ENCODE data around the gene FAM217A. TPM values are rescaled to one million over a fixed set of nuclear protein-coding genes. Genes with fewer than 3 reads are reported as not detected.

The FAM217A gene
- total and polyA plus RNA-seq, 2 of the 13 experiments (the other 11 are each of a cell fraction or from before 2014, with no cell fraction given), result not detected

DNA sequence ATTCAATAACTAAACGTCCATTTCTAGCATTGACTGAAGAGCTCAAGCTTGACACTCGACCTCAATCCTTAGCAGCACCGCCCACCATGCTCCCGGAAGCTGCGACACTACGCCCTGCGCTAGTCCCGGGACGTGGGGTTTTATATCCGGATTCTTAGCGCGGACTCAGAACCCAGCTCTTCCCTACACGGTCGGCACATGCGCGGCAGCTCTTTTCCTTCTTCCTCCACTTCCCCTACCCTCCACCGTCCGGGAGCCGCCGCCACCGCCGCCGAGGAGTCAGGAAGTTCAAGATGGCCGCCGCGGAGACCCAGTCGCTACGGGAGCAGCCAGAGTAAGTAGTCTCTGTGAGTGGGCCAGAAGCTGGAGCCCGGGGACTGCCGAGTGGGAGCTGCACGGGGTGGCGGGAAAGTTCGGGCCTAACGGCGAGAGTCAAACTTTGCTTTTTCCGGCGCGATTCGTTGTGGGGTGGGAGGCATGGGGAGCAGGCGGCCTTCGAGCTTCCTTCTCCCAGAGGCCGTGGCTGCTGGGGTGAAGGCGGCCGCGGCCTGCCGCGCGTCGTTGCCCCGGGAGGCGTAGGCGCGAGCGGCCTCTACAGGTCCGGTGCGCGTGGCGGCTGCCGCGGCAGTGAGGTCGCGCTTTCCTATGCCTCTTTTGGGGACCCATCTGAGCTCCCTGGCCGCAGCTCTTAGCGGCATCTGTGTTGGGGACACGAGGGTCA, 57.6 kb downstream of the FAM217A start (continued):
- TF ChIP-seq, protein P1, sequence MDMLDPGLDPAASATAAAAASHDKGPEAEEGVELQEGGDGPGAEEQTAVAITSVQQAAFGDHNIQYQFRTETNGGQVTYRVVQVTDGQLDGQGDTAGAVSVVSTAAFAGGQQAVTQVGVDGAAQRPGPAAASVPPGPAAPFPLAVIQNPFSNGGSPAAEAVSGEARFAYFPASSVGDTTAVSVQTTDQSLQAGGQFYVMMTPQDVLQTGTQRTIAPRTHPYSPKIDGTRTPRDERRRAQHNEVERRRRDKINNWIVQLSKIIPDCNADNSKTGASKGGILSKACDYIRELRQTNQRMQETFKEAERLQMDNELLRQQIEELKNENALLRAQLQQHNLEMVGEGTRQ (IDR thresholded peaks at IDR 0.05; ENCODE audit: low read depth, low read length), result no peak
- TF ChIP-seq, protein P1 (CRISPR knock-in tag; IDR thresholded peaks at IDR 0.05; ENCODE audit: borderline replicate concordance), result no peak
- no peak for TF ChIP-seq ZNF841 (CRISPR knock-in tag; IDR thresholded peaks at IDR 0.05; ENCODE audit: borderline replicate concordance)
- TF ChIP-seq RFXAP (CRISPR knock-in tag; IDR thresholded peaks at IDR 0.05; ENCODE audit: borderline replicate concordance), result 0 out of 2 replicates have a peak, but pooled peaks have one; percentile 63
- TF ChIP-seq FOXO1 (CRISPR knock-in tag; IDR thresholded peaks at IDR 0.05), result peak; percentile 42
- TF ChIP-seq, protein P2, sequence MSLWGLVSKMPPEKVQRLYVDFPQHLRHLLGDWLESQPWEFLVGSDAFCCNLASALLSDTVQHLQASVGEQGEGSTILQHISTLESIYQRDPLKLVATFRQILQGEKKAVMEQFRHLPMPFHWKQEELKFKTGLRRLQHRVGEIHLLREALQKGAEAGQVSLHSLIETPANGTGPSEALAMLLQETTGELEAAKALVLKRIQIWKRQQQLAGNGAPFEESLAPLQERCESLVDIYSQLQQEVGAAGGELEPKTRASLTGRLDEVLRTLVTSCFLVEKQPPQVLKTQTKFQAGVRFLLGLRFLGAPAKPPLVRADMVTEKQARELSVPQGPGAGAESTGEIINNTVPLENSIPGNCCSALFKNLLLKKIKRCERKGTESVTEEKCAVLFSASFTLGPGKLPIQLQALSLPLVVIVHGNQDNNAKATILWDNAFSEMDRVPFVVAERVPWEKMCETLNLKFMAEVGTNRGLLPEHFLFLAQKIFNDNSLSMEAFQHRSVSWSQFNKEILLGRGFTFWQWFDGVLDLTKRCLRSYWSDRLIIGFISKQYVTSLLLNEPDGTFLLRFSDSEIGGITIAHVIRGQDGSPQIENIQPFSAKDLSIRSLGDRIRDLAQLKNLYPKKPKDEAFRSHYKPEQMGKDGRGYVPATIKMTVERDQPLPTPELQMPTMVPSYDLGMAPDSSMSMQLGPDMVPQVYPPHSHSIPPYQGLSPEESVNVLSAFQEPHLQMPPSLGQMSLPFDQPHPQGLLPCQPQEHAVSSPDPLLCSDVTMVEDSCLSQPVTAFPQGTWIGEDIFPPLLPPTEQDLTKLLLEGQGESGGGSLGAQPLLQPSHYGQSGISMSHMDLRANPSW (CRISPR knock-in tag; IDR thresholded peaks at IDR 0.05; ENCODE audit: borderline replicate concordance), result no peak
- TF ChIP-seq NFRKB (IDR thresholded peaks at IDR 0.05), result peak; percentile 84
- TF ChIP-seq ZNF577 (CRISPR knock-in tag; IDR thresholded peaks at IDR 0.05; ENCODE audit: borderline replicate concordance, low read depth), result 0 out of 2 replicates have a peak, but pooled peaks have one; percentile 4
- TF ChIP-seq ZNF292 (CRISPR knock-in tag; IDR thresholded peaks at IDR 0.05; ENCODE audit: borderline replicate concordance, low read depth), result peak; percentile 44; the same call in 1 of the 2 replicates
- TF ChIP-seq, protein P3, sequence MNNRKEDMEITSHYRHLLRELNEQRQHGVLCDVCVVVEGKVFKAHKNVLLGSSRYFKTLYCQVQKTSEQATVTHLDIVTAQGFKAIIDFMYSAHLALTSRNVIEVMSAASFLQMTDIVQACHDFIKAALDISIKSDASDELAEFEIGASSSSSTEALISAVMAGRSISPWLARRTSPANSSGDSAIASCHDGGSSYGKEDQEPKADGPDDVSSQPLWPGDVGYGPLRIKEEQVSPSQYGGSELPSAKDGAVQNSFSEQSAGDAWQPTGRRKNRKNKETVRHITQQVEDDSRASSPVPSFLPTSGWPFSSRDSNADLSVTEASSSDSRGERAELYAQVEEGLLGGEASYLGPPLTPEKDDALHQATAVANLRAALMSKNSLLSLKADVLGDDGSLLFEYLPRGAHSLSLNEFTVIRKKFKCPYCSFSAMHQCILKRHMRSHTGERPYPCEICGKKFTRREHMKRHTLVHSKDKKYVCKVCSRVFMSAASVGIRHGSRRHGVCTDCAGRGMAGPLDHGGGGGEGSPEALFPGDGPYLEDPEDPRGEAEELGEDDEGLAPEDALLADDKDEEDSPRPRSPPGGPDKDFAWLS (CRISPR knock-in tag; IDR thresholded peaks at IDR 0.05; ENCODE audit: borderline replicate concordance), result no peak
- TF ChIP-seq, protein P4, sequence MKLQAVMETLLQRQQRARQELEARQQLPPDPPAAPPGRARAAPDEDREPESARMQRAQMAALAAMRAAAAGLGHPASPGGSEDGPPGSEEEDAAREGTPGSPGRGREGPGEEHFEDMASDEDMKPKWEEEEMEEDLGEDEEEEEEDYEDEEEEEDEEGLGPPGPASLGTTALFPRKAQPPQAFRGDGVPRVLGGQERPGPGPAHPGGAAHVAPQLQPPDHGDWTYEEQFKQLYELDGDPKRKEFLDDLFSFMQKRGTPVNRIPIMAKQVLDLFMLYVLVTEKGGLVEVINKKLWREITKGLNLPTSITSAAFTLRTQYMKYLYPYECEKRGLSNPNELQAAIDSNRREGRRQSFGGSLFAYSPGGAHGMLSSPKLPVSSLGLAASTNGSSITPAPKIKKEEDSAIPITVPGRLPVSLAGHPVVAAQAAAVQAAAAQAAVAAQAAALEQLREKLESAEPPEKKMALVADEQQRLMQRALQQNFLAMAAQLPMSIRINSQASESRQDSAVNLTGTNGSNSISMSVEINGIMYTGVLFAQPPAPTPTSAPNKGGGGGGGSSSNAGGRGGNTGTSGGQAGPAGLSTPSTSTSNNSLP (IDR thresholded peaks at IDR 0.05; ENCODE audit: low read depth, low read length), result peak; percentile 64; the same call in 1 of the 2 replicates
- TF ChIP-seq ZFP90 (CRISPR knock-in tag; IDR thresholded peaks at IDR 0.05; ENCODE audit: borderline replicate concordance), result peak; percentile 93
- TF ChIP-seq ZNF782 (CRISPR knock-in tag; IDR thresholded peaks at IDR 0.05; ENCODE audit: borderline replicate concordance), result peak; percentile 95; the same call in 1 of the 2 replicates
- TF ChIP-seq JUN (CRISPR knock-in tag; IDR thresholded peaks at IDR 0.05), result 0 out of 2 replicates have a peak, but pooled peaks have one; percentile 35
- peak; percentile 97 for TF ChIP-seq ZSCAN29 (CRISPR knock-in tag; conservative IDR thresholded peaks at IDR 0.05)
- TF ChIP-seq, protein P5, sequence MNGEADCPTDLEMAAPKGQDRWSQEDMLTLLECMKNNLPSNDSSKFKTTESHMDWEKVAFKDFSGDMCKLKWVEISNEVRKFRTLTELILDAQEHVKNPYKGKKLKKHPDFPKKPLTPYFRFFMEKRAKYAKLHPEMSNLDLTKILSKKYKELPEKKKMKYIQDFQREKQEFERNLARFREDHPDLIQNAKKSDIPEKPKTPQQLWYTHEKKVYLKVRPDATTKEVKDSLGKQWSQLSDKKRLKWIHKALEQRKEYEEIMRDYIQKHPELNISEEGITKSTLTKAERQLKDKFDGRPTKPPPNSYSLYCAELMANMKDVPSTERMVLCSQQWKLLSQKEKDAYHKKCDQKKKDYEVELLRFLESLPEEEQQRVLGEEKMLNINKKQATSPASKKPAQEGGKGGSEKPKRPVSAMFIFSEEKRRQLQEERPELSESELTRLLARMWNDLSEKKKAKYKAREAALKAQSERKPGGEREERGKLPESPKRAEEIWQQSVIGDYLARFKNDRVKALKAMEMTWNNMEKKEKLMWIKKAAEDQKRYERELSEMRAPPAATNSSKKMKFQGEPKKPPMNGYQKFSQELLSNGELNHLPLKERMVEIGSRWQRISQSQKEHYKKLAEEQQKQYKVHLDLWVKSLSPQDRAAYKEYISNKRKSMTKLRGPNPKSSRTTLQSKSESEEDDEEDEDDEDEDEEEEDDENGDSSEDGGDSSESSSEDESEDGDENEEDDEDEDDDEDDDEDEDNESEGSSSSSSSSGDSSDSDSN (CRISPR knock-in tag; IDR thresholded peaks at IDR 0.05), result peak; percentile 97
- no peak for TF ChIP-seq SMAD1 (CRISPR knock-in tag; IDR thresholded peaks at IDR 0.05; ENCODE audit: borderline replicate concordance, low read depth)

Measured in HepG2 (cell line).